Limb (tissue), 2 donors: ENCODE measurements around the gene BCL7B.
"Not testable (repeated sequence)": the region's sequence is repeated elsewhere in the genome, so short reads cannot be mapped to it uniquely, and the experiment has no call there.

Source experiments
- DNase-seq, 2 donors: peaks; one replicate each; pipeline ENCODE4 v3.0.0-alpha.2; 2016; ENCODE audit errors: extremely low spot score in 2 of 2

Gene BCL7B

DNA sequence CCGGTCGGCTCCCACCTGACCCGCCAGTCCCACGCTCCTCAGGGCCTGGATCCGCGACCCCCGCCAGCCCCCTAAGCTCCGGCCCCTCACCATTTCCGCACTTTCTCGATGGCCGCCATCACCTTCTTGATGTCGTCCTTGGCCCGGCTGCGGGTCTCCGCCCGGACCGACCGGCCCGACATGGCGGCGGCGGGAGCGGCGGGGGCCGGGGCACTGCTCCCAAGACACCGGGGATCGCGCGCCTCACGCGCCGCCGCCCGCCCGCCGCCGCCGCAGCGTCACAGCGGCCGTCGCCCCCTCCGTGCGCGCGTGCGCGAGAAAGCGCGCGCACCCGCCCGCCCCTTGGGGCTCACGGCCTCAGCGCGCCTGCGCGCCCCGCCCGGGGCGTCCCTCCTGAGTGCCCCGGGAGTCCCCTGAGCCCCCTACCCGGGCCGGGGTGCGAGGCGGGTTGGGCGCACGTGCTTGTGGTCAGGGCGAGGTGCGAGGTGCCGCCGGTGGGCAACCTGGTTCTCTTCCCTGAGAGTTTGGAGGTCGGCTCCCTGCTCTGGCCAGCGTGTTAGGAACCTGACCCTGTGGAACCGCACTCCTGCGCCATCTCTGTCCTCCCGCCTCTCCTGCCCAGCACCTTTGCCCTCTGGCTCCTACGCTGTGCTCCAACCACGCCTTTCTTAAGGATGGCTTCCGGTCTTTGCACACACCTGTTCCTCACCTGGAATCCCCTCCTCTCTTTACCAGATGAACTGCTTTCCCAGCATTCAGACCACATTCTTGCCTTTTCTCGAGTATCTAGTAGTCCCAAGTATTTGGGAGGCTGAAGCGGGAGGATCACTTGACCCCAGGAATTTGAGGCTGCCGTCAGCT lies at the start of gene BCL7B:
Gene BCL7B, minus strand, starts transcription at position 294 of the 861 bp plus-strand sequence. Its CDS starts 112 bp downstream, at position 182.
- DNase-seq = peak in 1 of 2 donors; percentile 85

DNA sequence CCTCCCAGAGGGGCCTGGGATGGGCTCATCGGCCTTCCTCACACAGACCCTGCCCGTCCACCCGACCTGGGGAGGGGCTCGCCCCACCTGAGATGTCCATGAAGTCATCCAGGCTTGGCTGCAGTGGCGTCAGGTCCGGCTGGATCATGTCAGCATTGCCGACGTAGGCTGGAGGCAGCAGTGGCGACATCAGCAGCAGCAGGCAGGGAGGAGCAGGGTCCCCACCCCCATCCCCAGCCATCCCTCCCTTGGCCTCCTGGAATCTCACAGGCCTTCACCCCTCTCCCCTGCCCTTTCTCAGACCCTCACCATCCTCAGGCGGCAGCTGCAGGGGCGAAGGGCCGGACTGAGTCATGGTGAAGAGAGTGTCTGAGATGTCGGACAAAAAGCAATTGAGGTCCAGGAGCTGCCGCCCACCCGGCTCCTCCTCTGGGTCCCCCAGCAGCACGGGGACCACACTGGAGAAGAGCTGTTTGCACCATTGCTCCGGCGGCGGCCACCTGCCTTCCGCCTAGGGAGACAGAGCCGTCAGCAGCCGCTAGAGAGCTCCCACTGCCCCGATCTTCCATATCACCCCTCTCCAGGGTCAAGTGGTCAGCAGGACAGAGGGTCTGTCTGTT lies 48.2 kb upstream of the BCL7B start:
- no peak for DNase-seq

DNA sequence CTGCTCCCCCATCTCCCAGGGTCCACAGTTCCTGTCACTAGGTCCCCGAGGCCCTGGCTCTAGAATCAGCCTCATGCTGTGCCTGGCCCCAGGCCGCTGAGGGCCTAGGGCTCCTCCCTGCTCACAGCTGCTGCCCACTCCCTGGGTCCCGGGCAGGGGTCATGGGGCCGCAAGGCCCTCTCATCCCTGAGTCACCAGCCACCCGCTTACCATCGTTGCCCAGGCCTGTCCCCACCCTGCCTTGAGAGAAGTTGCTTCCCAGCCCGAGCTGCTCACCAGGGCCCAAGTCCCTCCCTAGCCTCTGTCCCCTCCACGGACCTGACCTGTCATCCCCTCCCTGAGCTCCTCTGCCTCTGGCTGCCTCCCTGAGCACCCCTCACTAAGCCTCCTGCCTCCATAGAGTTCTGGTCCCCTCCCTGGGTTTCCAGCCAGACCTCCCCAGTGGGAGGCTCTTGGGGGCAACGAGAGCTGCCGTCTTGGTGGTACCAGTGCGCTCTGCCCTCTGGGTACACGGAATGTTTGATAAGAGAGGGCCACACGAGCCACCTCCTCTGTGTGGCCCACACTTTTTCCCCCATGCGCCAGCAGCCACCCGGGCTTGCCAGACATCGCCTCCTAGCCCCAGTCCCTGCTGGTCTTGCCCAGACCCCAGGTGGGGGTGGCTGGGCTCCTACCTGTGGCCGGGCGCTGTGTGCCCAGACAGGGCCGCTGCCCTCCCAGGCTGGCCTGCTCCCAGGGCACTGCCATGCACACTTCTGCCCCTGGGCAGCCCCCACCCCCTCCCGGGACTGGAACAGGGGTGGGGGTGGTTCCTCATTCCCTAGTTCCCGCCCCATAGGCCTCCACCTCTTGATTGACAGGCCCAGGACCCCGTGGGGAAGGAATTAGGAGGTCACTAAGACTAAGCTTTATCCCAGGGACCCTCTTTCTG lies 45.5 kb upstream of the BCL7B start:
- no peak for DNase-seq

DNA sequence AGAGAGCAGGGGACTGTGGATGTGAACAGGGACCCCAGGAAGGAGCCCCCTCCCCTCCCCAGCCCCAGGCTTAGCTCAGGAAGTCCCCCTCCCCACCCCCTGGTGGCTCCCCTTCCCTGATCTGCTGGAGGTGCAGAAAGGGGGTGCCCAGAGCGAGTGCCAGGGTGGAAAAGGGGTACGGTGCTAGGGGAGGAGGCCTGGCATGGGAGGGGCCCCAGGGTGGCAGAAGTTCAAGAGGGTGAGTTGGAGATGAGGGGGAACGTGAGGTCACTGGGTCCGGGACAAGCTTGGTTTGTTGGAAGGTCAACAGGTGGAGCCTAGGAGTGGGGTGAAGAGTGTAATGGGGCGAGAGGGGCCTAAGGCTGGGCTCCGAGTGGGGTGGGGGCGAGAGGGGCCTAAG lies 42.4 kb upstream of the BCL7B start:
- no peak for DNase-seq

DNA sequence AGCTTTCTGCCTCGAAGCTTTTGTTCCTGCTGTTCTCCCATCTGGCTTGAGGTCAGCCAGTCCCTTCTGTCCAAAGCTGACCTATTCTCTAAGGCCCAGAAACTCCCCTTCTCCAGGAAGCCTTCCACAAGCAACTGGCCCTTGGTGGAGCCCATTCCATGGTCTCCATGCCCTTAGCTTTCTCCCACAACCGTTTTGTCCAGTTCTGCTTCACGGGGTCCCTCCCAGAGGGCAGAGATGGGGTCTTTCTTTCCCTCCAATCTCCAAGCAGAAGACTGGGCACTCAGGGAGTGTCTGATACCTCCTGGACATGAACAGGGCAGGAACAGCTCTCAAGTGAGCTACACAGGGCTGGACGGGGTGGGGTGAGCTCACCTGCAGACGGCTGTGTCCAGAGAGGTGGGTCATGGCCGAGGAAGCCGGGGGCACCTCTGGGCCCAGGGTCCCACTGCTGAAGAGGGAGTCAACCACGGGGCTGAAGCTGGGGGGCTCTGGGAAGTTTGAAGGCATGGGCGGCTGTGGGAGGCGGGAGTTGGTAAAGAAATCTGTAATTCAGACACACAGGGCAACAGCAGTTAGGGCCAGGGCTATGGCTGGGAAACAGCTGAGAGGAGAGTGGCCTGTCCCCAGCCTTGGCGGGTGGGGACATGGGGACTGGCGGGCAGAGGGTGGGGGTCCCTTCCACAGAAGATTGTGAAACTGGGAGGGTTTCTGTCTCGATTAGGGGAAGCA lies 41.8 kb upstream of the BCL7B start:
- no peak for DNase-seq

DNA sequence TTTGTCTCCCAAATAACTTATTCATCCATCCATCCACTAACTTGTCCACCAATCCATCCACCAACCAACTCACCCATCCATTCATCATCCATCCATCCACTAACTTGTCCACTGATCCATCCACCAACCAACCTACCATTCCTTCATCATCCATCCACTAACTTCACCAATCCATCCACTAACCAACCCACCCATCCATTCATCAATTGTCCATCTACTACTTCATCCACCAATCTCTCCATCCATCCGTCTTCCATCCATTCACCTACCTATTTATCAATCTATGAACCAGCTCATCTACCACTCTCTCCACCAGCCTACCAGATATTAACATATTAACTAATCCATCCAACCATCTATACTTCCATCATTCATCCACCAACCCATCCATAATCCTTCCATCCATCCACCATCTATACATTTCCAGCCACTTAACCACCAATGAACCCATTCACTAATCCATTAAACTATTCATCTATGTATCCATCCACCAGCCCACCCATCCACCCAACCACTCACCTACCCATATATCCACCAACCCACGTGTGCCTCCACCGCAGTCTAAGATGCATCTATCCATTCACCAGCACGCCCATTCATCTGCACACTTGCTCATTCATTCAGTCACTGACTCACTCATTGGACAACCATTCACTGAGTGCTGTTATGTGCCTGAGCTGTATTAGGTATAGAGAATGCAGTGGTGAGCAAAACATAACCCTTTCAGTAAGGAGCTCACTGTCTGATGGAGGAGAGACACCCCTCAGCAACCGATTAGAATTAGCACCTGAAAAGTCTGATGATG lies 40.7 kb upstream of the BCL7B start:
- DNase-seq = no peak

DNA sequence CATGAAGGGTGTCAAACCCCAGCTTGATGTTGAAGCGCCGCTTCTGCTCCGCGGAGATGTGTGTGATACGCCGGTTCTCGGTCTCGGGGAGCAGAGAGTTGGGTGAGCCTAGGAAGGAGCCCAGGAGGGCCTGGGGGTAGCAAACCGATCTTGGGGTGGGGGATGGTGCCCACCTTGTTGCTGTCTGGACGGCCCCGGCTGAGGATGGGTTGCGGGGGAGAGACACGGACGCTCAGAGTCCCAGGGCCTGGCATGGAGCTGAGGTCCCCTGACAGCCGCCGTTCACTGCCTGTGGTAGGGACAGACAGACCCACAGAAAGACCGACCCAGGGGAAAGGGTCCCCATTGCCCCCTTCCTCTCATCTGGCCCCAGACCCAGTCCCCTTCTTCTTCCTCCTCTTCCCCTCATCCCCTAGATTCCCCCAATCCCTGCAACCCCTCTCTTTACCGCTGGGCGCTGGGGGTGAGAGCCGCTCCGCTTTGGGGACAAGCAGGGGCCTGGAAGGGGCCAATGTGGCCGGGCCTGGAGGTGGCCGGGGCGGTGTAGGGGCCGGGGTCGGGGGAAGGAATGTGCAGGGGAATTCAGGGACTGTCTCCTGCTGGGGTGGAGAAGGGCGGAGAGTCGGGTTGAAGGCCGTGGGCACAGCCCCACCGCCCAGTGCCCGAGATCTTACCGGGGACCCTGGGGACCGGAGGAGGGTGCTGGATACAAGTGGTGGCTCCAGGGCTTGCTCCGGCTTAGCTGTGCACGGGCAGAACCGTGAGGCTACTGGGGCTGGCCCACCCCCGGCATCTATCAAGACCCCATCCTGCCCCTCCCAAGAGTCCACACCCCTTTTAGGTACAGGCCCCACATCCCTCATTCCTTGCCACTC lies 38.9 kb upstream of the BCL7B start:
- DNase-seq = no peak

DNA sequence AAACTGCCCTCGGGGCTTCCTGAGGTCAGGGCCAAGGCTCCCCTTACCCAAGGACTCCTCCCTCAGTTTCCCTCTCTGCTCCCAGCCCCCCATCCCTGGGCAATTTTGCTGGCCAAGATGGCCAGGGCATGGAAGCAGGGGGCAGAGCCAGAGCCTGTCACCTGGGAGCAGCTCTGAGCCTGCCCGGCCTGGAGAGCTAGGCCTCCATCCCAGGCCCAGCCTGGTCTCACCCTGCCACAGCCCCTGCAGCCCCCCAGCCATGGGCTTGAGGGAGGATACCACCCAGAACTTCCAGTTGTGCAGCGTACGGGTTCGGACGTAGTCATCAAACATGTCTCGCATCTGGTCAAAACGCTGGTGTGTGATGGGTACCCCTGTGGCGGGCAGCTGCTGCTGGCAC lies 37.9 kb upstream of the BCL7B start:
- DNase-seq = no peak

DNA sequence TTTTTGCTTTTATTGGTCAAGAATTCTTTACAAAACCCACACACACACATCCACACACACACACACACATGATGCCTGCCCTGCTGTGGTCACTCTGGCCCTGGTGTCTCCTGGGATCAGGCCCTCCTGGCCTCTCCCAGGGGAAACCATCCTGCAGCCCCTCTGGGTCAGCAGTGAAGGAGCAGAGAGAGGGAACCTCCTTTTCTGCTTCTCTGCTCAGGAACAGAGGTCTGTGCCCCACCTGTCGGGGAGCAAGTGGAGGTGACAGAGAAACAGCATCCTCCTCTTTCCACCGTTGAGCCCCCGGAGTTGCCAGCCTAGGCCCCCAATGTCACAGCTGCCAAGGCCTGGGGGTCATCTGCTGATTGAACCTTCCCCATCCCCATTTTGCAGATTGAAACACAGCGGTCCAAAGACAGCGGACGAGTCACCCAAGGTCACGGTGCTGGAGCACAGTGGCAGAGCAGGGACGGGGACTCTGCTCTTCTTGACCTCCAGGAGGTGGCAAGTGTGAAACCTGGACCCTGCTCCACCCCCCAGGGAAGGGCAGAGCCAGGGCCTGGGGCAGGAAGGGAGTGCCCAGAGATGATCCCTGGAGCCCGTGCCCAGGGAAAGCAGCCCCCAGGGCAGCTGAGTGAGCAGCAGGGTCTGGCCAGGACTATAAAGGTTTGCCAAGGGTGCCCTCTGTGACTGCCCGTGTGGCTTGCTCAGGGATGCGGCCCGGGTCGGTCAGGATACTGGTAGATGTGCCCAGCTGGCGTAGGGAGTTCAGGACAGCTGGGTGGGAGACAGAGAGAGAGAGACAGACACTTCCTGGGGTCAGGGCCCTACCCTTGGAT lies 35.9 kb upstream of the BCL7B start:
- no peak for DNase-seq

DNA sequence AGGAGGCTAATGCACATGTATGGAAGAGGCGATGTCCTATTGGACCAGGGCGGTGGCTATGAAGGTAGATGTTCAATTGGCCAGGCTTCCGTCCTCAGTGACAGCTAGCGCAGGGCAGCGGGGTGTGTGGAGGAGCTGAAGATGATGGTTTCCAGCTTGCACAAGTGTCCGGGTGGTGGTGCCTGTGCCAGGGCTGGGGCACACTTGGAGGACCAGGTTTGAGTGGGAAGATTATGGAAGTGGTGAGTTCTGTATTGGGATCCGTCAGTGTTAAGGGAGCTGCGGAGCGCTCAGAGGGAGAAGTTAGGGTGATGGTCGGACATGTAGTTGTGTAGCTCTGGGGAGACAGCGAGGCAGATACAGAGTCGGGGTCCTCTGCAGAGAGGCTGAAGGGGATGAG lies 29.4 kb upstream of the BCL7B start:
- DNase-seq = no peak

DNA sequence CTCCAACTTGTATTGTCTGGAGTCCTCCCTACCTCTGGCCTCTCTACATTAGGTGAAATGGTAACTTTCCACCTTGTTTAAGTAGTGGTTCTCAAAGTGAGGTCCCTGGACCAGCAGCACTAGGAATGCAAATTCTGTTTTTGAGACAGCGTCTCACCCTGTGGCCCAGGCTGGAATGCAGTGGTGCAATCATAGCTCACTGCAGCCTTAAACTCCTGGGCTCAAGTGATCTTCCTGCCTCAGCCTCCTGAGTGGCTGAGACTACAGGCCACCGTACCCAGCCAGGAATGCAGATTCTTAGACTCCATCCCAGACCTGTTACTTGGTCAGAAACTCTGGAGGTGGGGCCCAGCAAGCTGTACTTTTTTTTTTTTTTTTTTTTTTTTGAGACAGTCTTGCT lies 27.7 kb upstream of the BCL7B start:
- DNase-seq = no peak

DNA sequence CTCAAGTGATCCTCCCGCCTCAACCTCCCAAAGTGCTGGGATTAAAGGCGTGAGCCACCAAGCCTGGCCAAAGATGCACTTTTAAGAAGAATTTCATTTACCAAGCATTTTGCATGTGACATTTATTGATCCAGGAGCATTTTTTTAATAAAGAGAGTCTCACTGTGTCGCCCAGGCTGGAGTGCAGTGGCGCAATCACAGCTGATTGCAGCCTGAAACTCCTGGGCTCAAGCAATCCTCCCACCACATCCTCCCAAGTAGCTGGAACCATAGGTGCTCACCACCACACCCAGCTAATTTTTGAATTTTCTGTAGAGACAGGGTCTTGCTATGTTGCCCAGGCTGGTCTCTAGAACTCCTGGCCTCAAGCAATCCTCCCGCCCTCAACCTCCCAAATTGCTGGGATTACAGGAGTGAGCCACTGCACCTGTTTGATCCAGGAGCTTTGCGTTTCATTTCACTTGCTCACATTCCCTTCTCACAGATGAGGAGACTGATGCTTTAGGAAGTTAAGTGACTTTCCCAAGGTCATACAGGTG lies 25.2 kb upstream of the BCL7B start:
- DNase-seq = no peak

DNA sequence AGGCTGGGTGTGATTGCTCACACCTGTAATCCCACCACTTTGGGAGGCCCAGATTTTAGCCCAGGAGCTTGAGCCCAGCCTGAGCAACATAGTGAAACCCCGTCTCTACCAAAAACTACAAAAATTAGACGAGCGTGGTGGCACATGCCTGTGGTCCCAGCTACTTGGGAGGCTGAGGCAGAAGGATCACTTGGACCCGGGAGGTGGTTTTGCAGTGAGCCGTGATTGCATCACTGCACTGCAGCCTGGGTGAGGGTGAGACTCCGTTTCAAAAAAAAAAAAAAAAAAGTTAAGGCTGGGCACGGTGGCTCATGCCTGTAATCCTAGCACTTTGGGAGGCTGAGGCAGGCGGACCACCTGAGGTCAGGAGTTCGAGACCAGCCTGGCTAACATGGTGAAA lies 23.5 kb upstream of the BCL7B start:
- DNase-seq = not testable (repeated sequence)

DNA sequence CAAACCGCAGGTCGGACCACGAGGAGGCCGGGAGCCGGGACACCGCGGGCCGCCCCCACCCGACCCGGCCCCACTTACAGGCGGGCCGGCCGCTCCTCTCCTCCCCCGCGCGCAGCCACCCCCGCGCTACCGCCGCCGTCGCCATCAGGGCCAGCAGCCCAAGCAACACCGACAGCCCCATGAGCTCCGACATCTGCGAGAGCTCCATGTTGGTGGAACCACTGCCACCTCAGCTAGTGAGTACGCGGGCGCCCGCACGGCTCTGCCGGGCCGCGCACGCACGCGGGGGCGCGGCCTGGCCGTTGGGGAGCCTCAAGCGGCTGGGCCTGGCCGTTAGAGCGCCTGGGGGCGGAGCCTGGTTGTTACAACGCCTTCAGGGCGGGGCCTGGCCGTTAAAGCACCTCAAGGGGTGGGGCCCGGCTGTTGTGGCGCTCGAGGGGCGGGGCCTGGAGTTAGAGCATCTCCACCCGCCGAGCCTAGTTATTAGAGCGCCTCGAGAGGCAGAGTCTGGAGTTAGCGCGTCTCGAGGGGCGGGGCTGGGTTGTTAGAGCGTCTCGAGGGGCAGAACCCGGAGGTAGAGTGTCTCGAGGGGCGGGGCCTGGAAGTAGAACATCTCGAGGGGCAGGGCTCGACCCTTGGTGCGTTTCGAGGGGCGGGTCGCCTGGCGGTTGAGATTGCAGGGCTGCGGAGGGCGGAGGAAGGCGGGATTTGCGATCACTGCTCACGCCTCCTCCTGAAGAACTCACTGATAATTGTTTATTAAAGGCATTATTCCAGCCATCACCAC lies 21.0 kb upstream of the BCL7B start, which contains the start of gene TBL2:
Gene TBL2, minus strand, starts transcription at position 238 of the 787 bp plus-strand sequence. Its CDS starts 30 bp downstream, at position 208.
- DNase-seq = peak; percentile 99 to 100

DNA sequence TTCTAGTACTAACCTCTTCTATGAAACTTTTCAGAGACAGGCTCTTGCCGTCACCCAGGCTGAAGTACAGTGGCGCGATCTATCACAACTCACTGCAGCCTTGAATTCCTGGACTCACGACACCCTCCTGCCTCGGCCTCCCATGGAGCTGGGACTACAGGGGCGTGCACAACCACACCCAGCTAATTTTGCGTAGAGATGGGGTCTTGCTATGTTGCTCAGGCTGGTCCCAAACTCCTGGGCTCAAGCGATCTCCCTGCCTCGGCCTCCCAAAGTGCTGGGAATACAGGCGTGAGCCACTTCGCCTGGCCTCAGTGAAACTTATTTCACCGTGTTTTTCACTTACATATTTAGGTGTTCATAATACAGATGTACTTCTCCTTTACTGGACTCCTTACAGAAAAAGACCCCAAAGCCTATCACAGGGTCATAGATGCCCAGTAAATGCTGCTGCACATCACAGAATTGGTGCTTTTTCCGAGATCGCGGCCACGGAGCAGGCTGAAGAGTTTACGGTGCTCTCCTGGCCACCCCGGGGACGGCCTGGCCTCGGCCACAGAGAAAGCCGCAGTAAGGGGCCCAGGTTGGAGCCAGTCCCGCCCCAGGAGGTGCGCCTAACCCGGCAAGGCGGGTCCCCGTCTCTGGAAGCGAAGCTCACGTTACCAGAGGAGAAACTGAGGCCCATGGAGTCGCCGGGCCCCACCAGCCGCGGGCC lies 20.3 kb upstream of the BCL7B start:
- no peak for DNase-seq

DNA sequence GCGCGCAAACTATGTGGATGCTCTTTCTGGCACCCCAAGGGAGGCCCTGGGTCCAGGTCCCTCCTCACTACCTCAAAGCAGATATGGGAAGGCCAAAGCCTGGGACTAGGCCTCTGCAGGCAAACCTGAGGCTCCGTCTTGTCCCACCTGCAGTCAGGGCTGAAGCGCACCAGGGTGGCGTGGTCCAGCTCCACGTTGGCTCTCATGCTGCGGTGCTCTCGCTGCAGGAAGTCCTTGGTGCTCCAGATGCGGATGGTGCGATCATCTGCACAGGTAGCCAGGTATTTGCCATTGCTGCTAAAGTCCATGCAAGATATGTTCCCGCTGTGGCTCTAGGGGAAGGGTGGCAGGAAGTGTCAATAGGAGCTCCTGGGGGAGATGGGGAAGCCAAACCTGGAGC lies 16.3 kb upstream of the BCL7B start:
- DNase-seq = no peak

DNA sequence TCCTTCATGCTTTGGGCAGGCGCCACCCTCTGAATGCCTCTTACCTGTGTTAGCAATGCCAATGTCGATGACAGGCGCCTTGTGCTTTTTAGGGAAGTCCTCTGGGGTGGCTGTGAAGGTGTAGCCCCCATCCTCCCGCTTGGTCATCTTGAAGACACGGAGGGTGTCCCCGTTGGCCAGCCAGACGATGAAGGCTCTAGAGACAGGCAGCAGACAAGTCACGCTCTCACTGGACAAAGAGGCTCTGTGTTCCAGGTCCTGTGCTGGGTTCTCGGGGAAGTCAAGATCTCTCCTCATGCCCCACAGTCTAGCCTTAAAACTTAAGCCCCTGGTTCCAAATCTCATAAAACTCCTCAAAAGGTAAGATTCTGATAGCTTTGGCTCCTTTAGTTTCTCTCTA lies 15.8 kb upstream of the BCL7B start:
- no peak for DNase-seq
